Endothelial cell of umbilical vein (primary cell): ENCODE data around the gene LRRC27. TPM values are rescaled to one million over a fixed set of nuclear protein-coding genes. Genes with fewer than 3 reads are reported as not detected.

Experiments used
- BruUV-seq: library from RNA; stranded (reverse); fragments of 400-500 nt; replicated peaks from 2 replicates; lab custom pipeline; 2021; lab: Mats Ljungman, UMichigan
- CTCF ChIA-PET: fragments of 300-600, 350-600 bp; sonication (Branson Sonifier 250); formaldehyde crosslinking; loops from one replicate; lab custom pipeline; 2021; ENCODE audit warnings: antibody characterized with exemption, inconsistent platforms; lab: Charles Lee
- POLR2A ChIA-PET: fragments of 300-600, 350-600 bp; sonication (Branson Sonifier 250); formaldehyde crosslinking; loops from one replicate; lab custom pipeline; 2021; ENCODE audit warnings: antibody characterized with exemption, inconsistent platforms; lab: Charles Lee
- DNase-seq: peaks from one replicate; pipeline ENCODE4 v3.0.0-alpha.2; 2011; ENCODE audit warnings: low read depth, low spot score
- FAIRE-seq: peaks from 2 replicates; lab custom pipeline; 2011; peaks lifted over from hg19 to GRCh38; lab: Jason Lieb, UNC
- H2AFZ ChIP-seq: 2 replicates; pipeline ENCODE4 v1.6.0; 2012; ENCODE audit warnings: low read depth, low read length, control low read depth, inconsistent platforms
- H3K27ac ChIP-seq: 2 replicates; pipeline ENCODE4 v1.5.1; 2011; ENCODE audit warnings: low read depth, mild to moderate bottlenecking, control low read depth, low read length, moderate library complexity; ENCODE audit not compliant: insufficient read depth
- H3K27me3 ChIP-seq, 2 experiments: 2 replicates each; pipeline versions ENCODE4 v1.6.0 to v1.6.1; 2011; ENCODE audit warnings: low read length in 2 of 2, mixed read lengths in 1 of 2; ENCODE audit not compliant: control insufficient read depth in 2 of 2, insufficient read depth in 2 of 2
- H3K36me3 ChIP-seq, 2 experiments: 2 replicates in 1 of 2; 3 replicates in 1 of 2; pipeline ENCODE4 v1.5.1; 2011; ENCODE audit warnings: low read length in 2 of 2, mild to moderate bottlenecking in 1 of 2, moderate library complexity in 1 of 2; ENCODE audit not compliant: control insufficient read depth in 2 of 2, insufficient read depth in 2 of 2; ENCODE audit errors: extremely low read depth in 1 of 2
- H3K4me1 ChIP-seq: 3 replicates; pipeline ENCODE4 v1.5.1; 2011; ENCODE audit warnings: mild to moderate bottlenecking, low read length; ENCODE audit not compliant: control insufficient read depth, insufficient read depth; ENCODE audit errors: extremely low read depth
- H3K4me2 ChIP-seq: 2 replicates; pipeline ENCODE4 v1.6.1; 2011; ENCODE audit warnings: low read length, control low read depth, mixed read lengths; ENCODE audit not compliant: insufficient read depth
- H3K4me3 ChIP-seq, 3 experiments: fragments of 200-600 bp in 1 of 3; sonication (generic), shearing (Covaris generic) in 1 of 3; replicated peaks in 1 of 3; 2 replicates each; pipeline ENCODE4 v1.5.1; 2011 to 2016; ENCODE audit warnings: control low read depth in 3 of 3, low read length in 3 of 3, mild to moderate bottlenecking in 2 of 3, inconsistent platforms in 1 of 3, low read depth in 1 of 3, moderate library complexity in 1 of 3; ENCODE audit not compliant: insufficient read depth in 1 of 3
- H3K79me2 ChIP-seq: 2 replicates; pipeline ENCODE4 v1.6.0; 2012; ENCODE audit warnings: low read length, inconsistent platforms; ENCODE audit not compliant: control insufficient read depth, insufficient read depth
- H3K9ac ChIP-seq: replicated peaks from 2 replicates; pipeline ENCODE3; 2011; ENCODE audit warnings: low read length, control low read depth; ENCODE audit not compliant: insufficient read depth; ENCODE audit errors: extremely low read depth
- H3K9me1 ChIP-seq: replicated peaks from 3 replicates; pipeline ENCODE4 v1.6.0; 2011; ENCODE audit warnings: mild to moderate bottlenecking, low read length; ENCODE audit not compliant: control insufficient read depth, insufficient read depth; ENCODE audit errors: extremely low read depth
- H3K9me3 ChIP-seq: replicated peaks from 2 replicates; pipeline ENCODE4 v1.5.1; 2012; ENCODE audit warnings: low read length, inconsistent platforms; ENCODE audit not compliant: control insufficient read depth, insufficient read depth
- H4K20me1 ChIP-seq: replicated peaks from 2 replicates; pipeline ENCODE3; 2011; ENCODE audit warnings: mild to moderate bottlenecking, low read length; ENCODE audit not compliant: control insufficient read depth, insufficient read depth; ENCODE audit errors: extremely low read depth
- EZH2 ChIP-seq: IDR thresholded peaks from 2 replicates; pipeline ENCODE4 v1.6.1; 2012; ENCODE audit warnings: borderline replicate concordance, low read depth, mild to moderate bottlenecking, moderate library complexity, low read length, inconsistent platforms; ENCODE audit not compliant: severe bottlenecking
- FOS ChIP-seq: IDR thresholded peaks from 2 replicates; pipeline ENCODE4 v1.6.1; 2011; ENCODE audit warnings: mild to moderate bottlenecking, low read length, moderate library complexity, borderline replicate concordance; ENCODE audit not compliant: insufficient read depth
- GATA2 ChIP-seq: IDR thresholded peaks from 2 replicates; pipeline ENCODE4 v1.7.0; 2011; ENCODE audit warnings: low read depth, mild to moderate bottlenecking, moderate library complexity, mixed read lengths, low read length; ENCODE audit not compliant: insufficient read length, insufficient read depth
- JUN ChIP-seq: IDR thresholded peaks from 2 replicates; pipeline ENCODE4 v1.6.1; 2011; ENCODE audit warnings: borderline replicate concordance, low read depth; ENCODE audit not compliant: insufficient read length, insufficient read depth
- MYC ChIP-seq: IDR thresholded peaks from one replicate; pipeline ENCODE4 v1.6.1; 2011; ENCODE audit warnings: mild to moderate bottlenecking, low read depth, low read length
- POLR2A ChIP-seq: IDR thresholded peaks from 2 replicates; pipeline ENCODE4 v1.6.1; 2012; ENCODE audit warnings: low read depth, mild to moderate bottlenecking, control low read depth, low read length
- POLR2AphosphoS5 ChIP-seq: IDR thresholded peaks from 2 replicates; pipeline ENCODE4 v1.6.1; 2012; ENCODE audit warnings: low read depth, mild to moderate bottlenecking, control low read depth, low read length, moderate library complexity; ENCODE audit not compliant: insufficient read depth
- dilution Hi-C: fragments of 300-500 bp; cut with MboI; formaldehyde crosslinking; loops from one replicate; pipeline ENCODE4 v1.15.0; 2019; ENCODE audit warnings: low sequenced_read_pairs; ENCODE audit not compliant: extremely low pct_ligation_motif_present
- intact Hi-C: fragments of 100-400 bp; cut with micrococcal nuclease; formaldehyde crosslinking; loops from one replicate; pipeline ENCODE4 v1.10.0; 2022
- polyA plus RNA-seq, 4 experiments: library from polyadenylated mRNA; depleted of rRNA in 3 of 4; stranded (reverse) in 3 of 4; unstranded in 1 of 4; fragments of >200 nt; gene quantifications; 2 replicates each; pipeline versions ENCODE4 v1.2.1 to v1.2.3, GENCODE V29; 2011 to 2012; ENCODE audit warnings: missing spikeins in 1 of 4
- total RNA-seq: library from RNA; stranded (reverse); gene quantifications from 2 replicates; pipeline ENCODE4 v1.2.3, GENCODE V29; 2021
- TF ChIP-seq, protein P1 (sequence below): IDR thresholded peaks from 2 replicates; pipeline ENCODE4 v1.6.1; 2011; ENCODE audit not compliant: insufficient read depth, insufficient read length
- TF ChIP-seq, protein P2 (sequence below), 2 donors: IDR thresholded peaks; 1 replicate in 1 of 2; 2 replicates in 1 of 2; pipeline ENCODE4 v1.5.1; 2011; ENCODE audit warnings: low read length in 2 of 2, mild to moderate bottlenecking in 2 of 2, moderate library complexity in 2 of 2, control low read depth in 1 of 2, inconsistent platforms in 1 of 2, low read depth in 1 of 2; ENCODE audit not compliant: insufficient read depth in 1 of 2; ENCODE audit errors: extremely low read depth in 1 of 2

The LRRC27 gene
- total and polyA plus RNA-seq, 2 donors (not counting 3 experiments of a cell fraction or from before 2014, with no cell fraction given), result 8.3 to 13.6 TPM

DNA sequence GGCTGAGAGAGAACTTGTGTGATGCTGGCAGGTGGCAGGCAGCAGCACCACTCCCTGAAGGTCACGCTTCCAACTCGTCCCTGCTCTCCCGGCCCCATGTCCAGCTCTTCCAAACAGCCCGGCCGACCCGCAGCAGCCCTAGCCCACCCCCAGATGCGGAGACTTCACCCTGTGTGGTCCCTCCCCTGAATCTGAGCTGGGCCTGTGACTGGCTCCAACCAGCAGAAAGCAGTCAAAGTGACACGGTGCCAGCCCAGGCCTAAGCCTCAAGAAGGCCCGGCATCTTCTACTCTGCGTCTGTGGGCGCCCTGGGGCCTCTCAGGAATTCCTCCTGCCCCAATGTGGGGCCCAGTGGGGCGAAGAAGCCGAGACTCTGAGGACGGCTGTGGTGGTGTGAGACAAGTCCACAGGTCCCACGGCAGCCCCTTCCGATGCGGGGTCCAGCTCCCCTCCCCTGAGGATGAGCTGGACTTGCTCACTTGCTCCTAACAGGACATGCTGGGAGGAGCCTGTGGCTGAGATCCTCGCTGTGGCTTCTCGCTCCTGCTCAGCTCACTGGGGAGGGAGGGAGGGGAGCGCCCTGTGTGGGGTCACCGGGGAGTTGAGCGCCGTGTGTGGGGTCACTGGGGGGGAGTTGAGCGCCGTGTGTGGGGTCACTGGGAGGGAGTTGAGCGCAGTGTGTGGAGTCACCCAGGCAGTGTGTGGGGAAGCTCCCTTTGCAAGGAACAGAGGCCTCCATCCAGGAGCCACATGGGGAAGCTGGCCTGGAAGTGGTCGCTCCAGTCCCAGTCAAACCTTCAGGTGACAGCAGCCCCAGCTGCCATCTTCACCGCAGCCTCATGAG is 33.7 kb upstream of the LRRC27 start:
- FAIRE-seq (no peak), DNase-seq (no peak)
- Histone ChIP-seq H3K27ac (no peak overlapping the region), H3K4me3 (no peak overlapping the region), H3K4me1 (no peaks in the 10 kb centered on the region), H2AFZ (no peak overlapping the region), H3K9me3 (no peaks in the 10 kb centered on the region), H3K4me2 (no peak overlapping the region), H4K20me1 (no peaks in the 10 kb centered on the region), H3K36me3 (no peaks in the 10 kb centered on the region), H3K9me1 (no peaks in the 10 kb centered on the region), H3K9ac (no peak overlapping the region), H3K79me2 (no peaks in the 10 kb centered on the region), H3K27me3 (no peaks in the 10 kb centered on the region)
- ChIA-PET CTCF (interaction anchor here (1.0 to 1.4 kb wide), 2 partner anchors 10 to 55 kb away, joined by 3 to 6 read pairs; partner anchors contain the start of gene STK32C), POLR2A (interaction anchor here (0.7 kb wide), 1 partner anchor 10 kb away, joined by 3 read pairs; the partner anchor contains the start of gene STK32C)
- intact Hi-C loops (no loop called here), dilution Hi-C loops (no loop called here)
- TF ChIP-seq JUN, result no peak
- no peak for TF ChIP-seq GATA2
- TF ChIP-seq, protein P1, sequence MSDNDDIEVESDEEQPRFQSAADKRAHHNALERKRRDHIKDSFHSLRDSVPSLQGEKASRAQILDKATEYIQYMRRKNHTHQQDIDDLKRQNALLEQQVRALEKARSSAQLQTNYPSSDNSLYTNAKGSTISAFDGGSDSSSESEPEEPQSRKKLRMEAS, result no peak
- TF ChIP-seq EZH2, result no peak
- TF ChIP-seq POLR2A, result no peak
- no peak for TF ChIP-seq POLR2AphosphoS5
- no peak for TF ChIP-seq FOS
- no peak for TF ChIP-seq MYC
- TF ChIP-seq, protein P2, sequence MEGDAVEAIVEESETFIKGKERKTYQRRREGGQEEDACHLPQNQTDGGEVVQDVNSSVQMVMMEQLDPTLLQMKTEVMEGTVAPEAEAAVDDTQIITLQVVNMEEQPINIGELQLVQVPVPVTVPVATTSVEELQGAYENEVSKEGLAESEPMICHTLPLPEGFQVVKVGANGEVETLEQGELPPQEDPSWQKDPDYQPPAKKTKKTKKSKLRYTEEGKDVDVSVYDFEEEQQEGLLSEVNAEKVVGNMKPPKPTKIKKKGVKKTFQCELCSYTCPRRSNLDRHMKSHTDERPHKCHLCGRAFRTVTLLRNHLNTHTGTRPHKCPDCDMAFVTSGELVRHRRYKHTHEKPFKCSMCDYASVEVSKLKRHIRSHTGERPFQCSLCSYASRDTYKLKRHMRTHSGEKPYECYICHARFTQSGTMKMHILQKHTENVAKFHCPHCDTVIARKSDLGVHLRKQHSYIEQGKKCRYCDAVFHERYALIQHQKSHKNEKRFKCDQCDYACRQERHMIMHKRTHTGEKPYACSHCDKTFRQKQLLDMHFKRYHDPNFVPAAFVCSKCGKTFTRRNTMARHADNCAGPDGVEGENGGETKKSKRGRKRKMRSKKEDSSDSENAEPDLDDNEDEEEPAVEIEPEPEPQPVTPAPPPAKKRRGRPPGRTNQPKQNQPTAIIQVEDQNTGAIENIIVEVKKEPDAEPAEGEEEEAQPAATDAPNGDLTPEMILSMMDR (IDR thresholded peaks at IDR 0.05; ENCODE audit: extremely low read depth in 1 of 2, insufficient read depth in 1 of 2, low read depth in 1 of 2, low read length in 2 of 2), result no peak
- BruUV-seq, result no TSS peak
